ENCODE results near the gene FZR1.

DNA sequence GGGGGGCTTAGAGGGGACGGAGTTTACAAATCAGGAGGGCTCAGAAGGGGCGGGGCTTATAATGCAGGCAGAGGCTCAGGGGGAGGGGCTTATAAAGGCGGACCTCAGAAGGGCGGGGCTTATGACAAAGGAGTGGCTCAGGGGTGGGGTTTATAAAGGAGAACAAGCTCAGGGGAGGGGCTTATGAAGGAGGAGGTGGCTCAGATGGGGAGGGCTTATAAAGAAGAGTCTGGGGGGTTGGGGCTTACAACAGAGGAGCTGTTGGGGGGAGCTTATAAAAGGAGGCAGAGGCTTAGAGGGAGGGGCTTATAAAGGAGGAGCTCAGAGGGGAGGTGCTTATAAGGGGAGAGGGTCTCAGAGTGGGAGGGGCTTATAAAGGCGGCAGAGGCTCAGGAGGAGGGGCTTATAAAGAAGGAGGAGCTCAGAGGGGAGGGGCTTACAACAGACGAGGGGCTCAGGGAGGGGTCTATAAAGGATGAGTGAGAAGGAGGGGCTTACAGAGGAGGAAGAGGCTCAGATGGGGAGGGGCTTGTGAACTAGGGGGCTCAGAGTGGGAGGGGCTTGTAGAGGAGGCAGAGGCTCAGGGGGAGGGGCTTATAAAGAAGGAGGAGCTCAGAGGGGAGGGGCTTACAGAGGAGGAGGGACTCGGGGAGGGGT is 26.8 kb upstream of the FZR1 start:
- TF ChIP-seq TEAD4 (IDR thresholded peaks at IDR 0.05; ENCODE audit: low read depth, low read length) (no peak), SP1 (IDR thresholded peaks at IDR 0.05; ENCODE audit: low read depth, low read length) (no peak), EGR1 (IDR thresholded peaks at IDR 0.05; ENCODE audit: borderline replicate concordance, low read depth, low read length) (no peak), EP300 (IDR thresholded peaks at IDR 0.05; ENCODE audit: borderline replicate concordance in 1 of 2, low read depth in 2 of 2, low read length in 2 of 2) (no peak), TAF1 (IDR thresholded peaks at IDR 0.05; ENCODE audit: low read depth, low read length) (no peak), TBP (IDR thresholded peaks at IDR 0.05; ENCODE audit: low read depth, low read length) (peak; percentile 27)
- TF ChIP-seq, protein P1, sequence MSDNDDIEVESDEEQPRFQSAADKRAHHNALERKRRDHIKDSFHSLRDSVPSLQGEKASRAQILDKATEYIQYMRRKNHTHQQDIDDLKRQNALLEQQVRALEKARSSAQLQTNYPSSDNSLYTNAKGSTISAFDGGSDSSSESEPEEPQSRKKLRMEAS (IDR thresholded peaks at IDR 0.05), result no peak
- TF ChIP-seq, protein P2, sequence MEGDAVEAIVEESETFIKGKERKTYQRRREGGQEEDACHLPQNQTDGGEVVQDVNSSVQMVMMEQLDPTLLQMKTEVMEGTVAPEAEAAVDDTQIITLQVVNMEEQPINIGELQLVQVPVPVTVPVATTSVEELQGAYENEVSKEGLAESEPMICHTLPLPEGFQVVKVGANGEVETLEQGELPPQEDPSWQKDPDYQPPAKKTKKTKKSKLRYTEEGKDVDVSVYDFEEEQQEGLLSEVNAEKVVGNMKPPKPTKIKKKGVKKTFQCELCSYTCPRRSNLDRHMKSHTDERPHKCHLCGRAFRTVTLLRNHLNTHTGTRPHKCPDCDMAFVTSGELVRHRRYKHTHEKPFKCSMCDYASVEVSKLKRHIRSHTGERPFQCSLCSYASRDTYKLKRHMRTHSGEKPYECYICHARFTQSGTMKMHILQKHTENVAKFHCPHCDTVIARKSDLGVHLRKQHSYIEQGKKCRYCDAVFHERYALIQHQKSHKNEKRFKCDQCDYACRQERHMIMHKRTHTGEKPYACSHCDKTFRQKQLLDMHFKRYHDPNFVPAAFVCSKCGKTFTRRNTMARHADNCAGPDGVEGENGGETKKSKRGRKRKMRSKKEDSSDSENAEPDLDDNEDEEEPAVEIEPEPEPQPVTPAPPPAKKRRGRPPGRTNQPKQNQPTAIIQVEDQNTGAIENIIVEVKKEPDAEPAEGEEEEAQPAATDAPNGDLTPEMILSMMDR (IDR thresholded peaks at IDR 0.05; ENCODE audit: control extremely low read depth in 1 of 3, insufficient read depth in 1 of 3, low read depth in 1 of 3, low read length in 3 of 3), result no peak
- TF ChIP-seq, protein P3, sequence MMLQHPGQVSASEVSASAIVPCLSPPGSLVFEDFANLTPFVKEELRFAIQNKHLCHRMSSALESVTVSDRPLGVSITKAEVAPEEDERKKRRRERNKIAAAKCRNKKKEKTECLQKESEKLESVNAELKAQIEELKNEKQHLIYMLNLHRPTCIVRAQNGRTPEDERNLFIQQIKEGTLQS (IDR thresholded peaks at IDR 0.05; ENCODE audit: insufficient read depth, low read depth, low read length), result no peak
